CD4-positive, alpha-beta T cell (primary cell): ENCODE data around the gene ABCB9. TPM values are rescaled to one million over a fixed set of nuclear protein-coding genes. Genes with fewer than 3 reads are reported as not detected.
"Not testable (repeated sequence)": the region's sequence is repeated elsewhere in the genome, so short reads cannot be mapped to it uniquely, and the experiment has no call there.

Experiments
- ATAC-seq: fragments of 200-7000 bp; cut with Tn5 transposase; one replicate; pipeline ENCODE4 v1.10.0; 2022; ENCODE audit warnings: mild to moderate bottlenecking; ENCODE audit not compliant: poor library complexity
- CTCF ChIA-PET: fragments of 350-600 bp; sonication (Branson Sonifier 250); formaldehyde crosslinking; loops from one replicate; lab custom pipeline; 2021; ENCODE audit warnings: antibody characterized with exemption, inconsistent platforms; lab: Charles Lee
- POLR2A ChIA-PET: fragments of 350-600 bp; sonication (Branson Sonifier 250); formaldehyde crosslinking; loops from one replicate; lab custom pipeline; 2021; ENCODE audit warnings: antibody characterized with exemption, inconsistent platforms; lab: Charles Lee
- DNase-seq, 14 experiments: peaks; one replicate each; pipeline ENCODE4 v3.0.0-alpha.2; 2013 to 2020; ENCODE audit warnings: mixed read lengths in 2 of 14
- H3K27ac ChIP-seq, 2 donors: one replicate each; pipeline versions ENCODE4 v1.5.1 to v1.7.0; 2013; ENCODE audit warnings: low read length in 2 of 2, low read depth in 1 of 2, mild to moderate bottlenecking in 1 of 2
- H3K27me3 ChIP-seq, 2 experiments: 1 replicate in 1 of 2; 2 replicates in 1 of 2; pipeline versions ENCODE4 v1.6.1 to v1.7.0; 2013; ENCODE audit warnings: low read length in 2 of 2, control low read depth in 1 of 2, mild to moderate bottlenecking in 1 of 2, moderate library complexity in 1 of 2; ENCODE audit not compliant: insufficient read depth in 2 of 2, control insufficient read depth in 1 of 2
- H3K36me3 ChIP-seq: one replicate; pipeline ENCODE4 v1.6.1; 2013; ENCODE audit warnings: low read length, control low read depth; ENCODE audit not compliant: insufficient read depth
- H3K4me1 ChIP-seq: one replicate; pipeline ENCODE4 v1.6.1; 2013; ENCODE audit warnings: low read length, control low read depth; ENCODE audit not compliant: insufficient read depth
- H3K4me3 ChIP-seq: one replicate; pipeline ENCODE4 v1.5.1; 2013; ENCODE audit warnings: mild to moderate bottlenecking, low read length, moderate library complexity
- H3K9me3 ChIP-seq, 2 experiments: 1 replicate in 1 of 2; 2 replicates in 1 of 2; pipeline versions ENCODE4 v1.6.1 to v1.7.0; 2013; ENCODE audit warnings: low read length in 2 of 2, mild to moderate bottlenecking in 2 of 2, control low read depth in 1 of 2, moderate library complexity in 1 of 2; ENCODE audit not compliant: control insufficient read depth in 1 of 2, insufficient read depth in 1 of 2
- H3K27ac Mint-ChIP-seq: one replicate; pipeline ENCODE4 v1.8.0; 2020; ENCODE audit warnings: mixed read lengths
- H3K27me3 Mint-ChIP-seq: one replicate; pipeline ENCODE4 v1.8.0; 2021; ENCODE audit warnings: mixed read lengths
- H3K36me3 Mint-ChIP-seq: one replicate; pipeline ENCODE4 v1.8.0; 2021; ENCODE audit warnings: low read depth, mixed read lengths
- H3K4me1 Mint-ChIP-seq: one replicate; pipeline ENCODE4 v1.8.0; 2021; ENCODE audit warnings: low read depth, mixed read lengths
- H3K4me3 Mint-ChIP-seq: one replicate; pipeline ENCODE4 v1.8.0; 2020; ENCODE audit warnings: mild to moderate bottlenecking, mixed read lengths
- H3K9me3 Mint-ChIP-seq: one replicate; pipeline ENCODE4 v1.8.0; 2020; ENCODE audit warnings: mixed read lengths
- intact Hi-C, 2 experiments: fragments of 100-400 bp; cut with DNase I in 1 of 2; cut with micrococcal nuclease in 1 of 2; formaldehyde crosslinking; loops; one replicate each; pipeline versions ENCODE4 v1.15.1 to v1.9.0; 2023 to 2025; cut with DNase I, micrococcal nuclease
- total RNA-seq, 174 experiments: library from RNA in 2 of 174; stranded (reverse) in 2 of 174; gene quantifications; one replicate each; pipeline ENCODE4 v1.2.3 and lab custom pipeline; 2021 to 2026
- TF ChIP-seq, protein P1 (sequence below): fragments of 200-600 bp; IDR thresholded peaks from one replicate; pipeline ENCODE4 v1.8.0; 2022; ENCODE audit warnings: antibody characterized with exemption, mild to moderate bottlenecking

The ABCB9 gene
- total RNA-seq, 2 experiments from 2014 or later: 5.4 to 6.2 TPM

GRCh38 chr12:122917507-122918121 is 48.6 kb downstream of the ABCB9 start:
- Histone ChIP-seq H3K27me3 (no peaks in the 10 kb centered on the region), H3K9me3 (no peaks in the 10 kb centered on the region), H3K36me3 (no peaks in the 10 kb centered on the region), H3K4me1 (no peaks in the 10 kb centered on the region), H3K4me3 (no peak overlapping the region), H3K27ac (no peak overlapping the region)
- no peak for ATAC-seq
- POLR2A ChIA-PET: no interaction called here
- H3K27ac Mint-ChIP-seq: no peak overlapping the region
- TF ChIP-seq, protein P1, sequence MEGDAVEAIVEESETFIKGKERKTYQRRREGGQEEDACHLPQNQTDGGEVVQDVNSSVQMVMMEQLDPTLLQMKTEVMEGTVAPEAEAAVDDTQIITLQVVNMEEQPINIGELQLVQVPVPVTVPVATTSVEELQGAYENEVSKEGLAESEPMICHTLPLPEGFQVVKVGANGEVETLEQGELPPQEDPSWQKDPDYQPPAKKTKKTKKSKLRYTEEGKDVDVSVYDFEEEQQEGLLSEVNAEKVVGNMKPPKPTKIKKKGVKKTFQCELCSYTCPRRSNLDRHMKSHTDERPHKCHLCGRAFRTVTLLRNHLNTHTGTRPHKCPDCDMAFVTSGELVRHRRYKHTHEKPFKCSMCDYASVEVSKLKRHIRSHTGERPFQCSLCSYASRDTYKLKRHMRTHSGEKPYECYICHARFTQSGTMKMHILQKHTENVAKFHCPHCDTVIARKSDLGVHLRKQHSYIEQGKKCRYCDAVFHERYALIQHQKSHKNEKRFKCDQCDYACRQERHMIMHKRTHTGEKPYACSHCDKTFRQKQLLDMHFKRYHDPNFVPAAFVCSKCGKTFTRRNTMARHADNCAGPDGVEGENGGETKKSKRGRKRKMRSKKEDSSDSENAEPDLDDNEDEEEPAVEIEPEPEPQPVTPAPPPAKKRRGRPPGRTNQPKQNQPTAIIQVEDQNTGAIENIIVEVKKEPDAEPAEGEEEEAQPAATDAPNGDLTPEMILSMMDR: no peak
- no peaks in the 10 kb centered on the region for H3K4me1 Mint-ChIP-seq
- H3K27me3 Mint-ChIP-seq: no peaks in the 10 kb centered on the region
- H3K4me3 Mint-ChIP-seq: no peak overlapping the region
- H3K9me3 Mint-ChIP-seq: no peaks in the 10 kb centered on the region
- DNase-seq: no peak
- CTCF ChIA-PET: no interaction called here
- intact Hi-C loops: no loop called here
- no peaks in the 10 kb centered on the region for H3K36me3 Mint-ChIP-seq

- intact Hi-C loops: no loop called here
- no peaks in the 10 kb centered on the region for H3K9me3 Mint-ChIP-seq
- ChIA-PET CTCF (no interaction called here), POLR2A (no interaction called here)
- H3K27ac ChIP-seq: no peak overlapping the region
- no peak overlapping the region for H3K4me3 ChIP-seq
- H3K36me3 ChIP-seq: no peaks in the 10 kb centered on the region
- H3K27me3 ChIP-seq: no peaks in the 10 kb centered on the region
- DNase-seq (no peak), ATAC-seq (no peak)
- TF ChIP-seq, protein P1: no peak
- H3K27ac Mint-ChIP-seq: no peak overlapping the region
- no peaks in the 10 kb centered on the region for H3K4me1 Mint-ChIP-seq
- no peaks in the 10 kb centered on the region for H3K36me3 Mint-ChIP-seq
- no peaks in the 10 kb centered on the region for H3K4me1 ChIP-seq
- no peaks in the 10 kb centered on the region for H3K27me3 Mint-ChIP-seq
- no peak overlapping the region for H3K4me3 Mint-ChIP-seq
- no peaks in the 10 kb centered on the region for H3K9me3 ChIP-seq
These were observed 56.6 kb downstream of the ABCB9 start for GRCh38 chr12:122909442-122910288.

- POLR2A ChIA-PET: interaction anchor here (0.6 kb wide), 1 partner anchor 55 kb away, joined by 4 read pairs; no protein-coding TSS in a partner anchor
- Mint-ChIP-seq H3K36me3 (no peaks in the 10 kb centered on the region), H3K27ac (no peak overlapping the region), H3K9me3 (no peaks in the 10 kb centered on the region), H3K4me3 (no peak overlapping the region), H3K4me1 (no peaks in the 10 kb centered on the region), H3K27me3 (no peaks in the 10 kb centered on the region)
- no peak overlapping the region for H3K4me3 ChIP-seq
- H3K9me3 ChIP-seq: no peaks in the 10 kb centered on the region
- no peak for DNase-seq
- no peak for ATAC-seq
- CTCF ChIA-PET: no interaction called here
- no peaks in the 10 kb centered on the region for H3K4me1 ChIP-seq
- H3K27me3 ChIP-seq: no peaks in the 10 kb centered on the region
- intact Hi-C loops: no loop called here
- TF ChIP-seq, protein P1: no peak
- H3K36me3 ChIP-seq: no peaks in the 10 kb centered on the region
- no peak overlapping the region for H3K27ac ChIP-seq
These were observed 57.3 kb downstream of the ABCB9 start for GRCh38 chr12:122908915-122909314.

DNA sequence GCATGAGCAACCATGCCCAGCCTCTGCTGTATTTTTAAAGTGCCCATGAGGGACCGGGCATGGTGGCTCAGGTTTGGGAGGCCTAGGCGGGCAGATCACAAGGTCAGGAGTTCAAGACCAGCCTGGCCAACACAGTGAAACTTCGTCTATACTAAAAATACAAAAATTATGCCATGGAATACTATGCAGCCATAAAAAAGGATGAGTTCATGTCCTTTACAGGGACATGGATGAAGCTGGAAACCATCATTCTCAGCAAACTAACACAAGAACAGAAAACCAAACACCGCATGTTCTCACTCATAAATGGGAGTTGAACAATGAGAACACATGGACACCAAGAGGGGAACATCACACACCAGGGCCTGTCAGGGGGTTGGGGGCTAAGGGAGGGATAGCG is 61.0 kb downstream of the ABCB9 start:
- H3K36me3 Mint-ChIP-seq, ATAC-seq, H3K27me3 Mint-ChIP-seq, H3K4me3 ChIP-seq, H3K9me3 Mint-ChIP-seq, DNase-seq, intact Hi-C loops, H3K36me3 ChIP-seq, H3K27ac Mint-ChIP-seq, H3K9me3 ChIP-seq, H3K27me3 ChIP-seq, POLR2A ChIA-PET, CTCF ChIA-PET, H3K4me3 Mint-ChIP-seq, H3K27ac ChIP-seq: not testable (repeated sequence)
- H3K4me1 ChIP-seq: peaks cover 15% of the 10 kb centered on the region
- peaks cover 20% of the 10 kb centered on the region for H3K4me1 Mint-ChIP-seq
